GM12892 (cell line): ENCODE measurements around the gene DDX20.

Experiments used
- POLR2A ChIP-seq: IDR thresholded peaks from 2 replicates; pipeline ENCODE4 v1.6.1; 2011; ENCODE audit warnings: low read depth, low read length, control low read depth
- POLR2AphosphoS5 ChIP-seq: IDR thresholded peaks from 2 replicates; pipeline ENCODE4 v1.6.1; 2011; ENCODE audit warnings: low read depth, low read length, control low read depth
- TAF1 ChIP-seq: IDR thresholded peaks from 2 replicates; pipeline ENCODE4 v1.6.1; 2011; ENCODE audit warnings: low read depth, mild to moderate bottlenecking, control low read depth, low read length, borderline replicate concordance

- TF ChIP-seq POLR2A (no peak), POLR2AphosphoS5 (no peak), TAF1 (no peak)
Measured at GRCh38 chr1:111723091-111723806, 32.5 kb upstream of the DDX20 start.
